ENCODE data around the gene C19orf73.
A peak's percentile ranks its signal among the peaks of the same experiment; 100 is the strongest.
"Not testable (repeated sequence)": the region's sequence is repeated elsewhere in the genome, so short reads cannot be mapped to it uniquely, and the experiment has no call there.

C19orf73 gene

DNA sequence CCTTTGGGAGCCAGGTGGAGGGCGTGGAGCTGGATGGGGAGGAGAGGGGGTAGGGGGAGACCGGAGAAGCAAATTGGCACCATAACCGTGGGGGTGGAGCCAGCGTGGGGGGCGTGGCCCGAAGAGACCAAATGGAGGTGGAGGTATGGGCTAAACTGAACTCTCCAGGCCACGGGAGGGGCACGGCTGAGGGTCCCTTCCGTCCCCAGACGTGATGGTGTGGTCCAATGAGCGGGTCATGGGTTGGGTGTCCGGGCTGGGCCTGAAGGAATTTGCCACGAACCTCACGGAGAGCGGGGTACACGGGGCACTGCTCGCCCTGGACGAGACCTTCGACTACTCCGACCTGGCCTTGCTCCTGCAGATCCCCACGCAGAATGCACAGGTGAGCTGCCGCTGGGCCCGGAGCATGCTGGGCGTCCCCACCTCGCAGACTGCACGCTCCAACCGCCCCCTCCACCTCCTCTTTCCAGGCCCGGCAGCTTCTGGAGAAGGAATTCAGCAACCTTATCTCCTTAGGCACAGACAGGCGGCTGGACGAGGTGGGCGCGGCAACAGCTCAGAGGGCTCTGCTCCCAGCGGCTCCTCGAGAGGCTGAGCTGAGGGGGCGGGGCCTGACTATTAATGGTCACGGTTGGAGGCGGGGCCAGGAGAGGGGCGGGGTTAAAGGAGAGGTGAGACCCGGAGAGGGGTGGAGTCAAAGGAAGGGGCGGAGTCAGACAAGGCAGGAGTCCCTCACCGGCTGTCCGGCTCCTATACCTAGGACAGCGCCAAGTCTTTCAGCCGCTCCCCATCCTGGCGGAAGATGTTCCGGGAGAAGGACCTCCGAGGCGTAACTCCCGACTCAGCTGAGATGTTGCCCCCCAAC is 30.1 kb upstream of the C19orf73 start:
- no peak for DNase-seq

DNA sequence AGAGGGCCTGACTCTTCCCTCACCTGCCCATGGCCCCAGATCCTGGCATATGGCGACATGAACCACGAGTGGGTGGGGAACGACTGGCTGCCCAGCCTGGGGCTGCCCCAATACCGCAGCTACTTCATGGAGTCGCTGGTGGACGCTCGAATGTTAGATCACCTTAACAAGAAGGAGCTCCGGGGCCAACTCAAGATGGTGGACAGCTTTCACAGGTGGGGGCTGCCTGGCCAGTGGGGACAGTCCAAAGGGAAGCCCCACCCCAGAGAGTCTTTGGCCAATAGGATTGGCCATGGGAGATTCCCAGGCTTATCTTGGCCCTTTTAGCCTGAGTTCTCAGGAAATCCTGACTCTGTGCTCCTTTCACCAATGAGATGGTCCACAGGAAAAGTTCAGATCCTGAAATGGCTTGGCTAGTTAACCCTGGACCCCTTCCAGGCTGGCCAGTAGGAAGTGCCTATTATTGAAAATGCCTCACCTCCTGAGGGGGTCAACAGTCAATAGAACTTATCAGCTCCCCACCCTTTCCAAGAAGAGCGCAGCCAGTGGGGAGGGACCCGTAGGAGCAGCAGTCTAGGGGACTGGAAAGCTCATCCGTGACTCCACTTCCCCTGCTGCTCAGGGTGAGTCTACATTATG is 29.2 kb upstream of the C19orf73 start:
- DNase-seq: no peak

DNA sequence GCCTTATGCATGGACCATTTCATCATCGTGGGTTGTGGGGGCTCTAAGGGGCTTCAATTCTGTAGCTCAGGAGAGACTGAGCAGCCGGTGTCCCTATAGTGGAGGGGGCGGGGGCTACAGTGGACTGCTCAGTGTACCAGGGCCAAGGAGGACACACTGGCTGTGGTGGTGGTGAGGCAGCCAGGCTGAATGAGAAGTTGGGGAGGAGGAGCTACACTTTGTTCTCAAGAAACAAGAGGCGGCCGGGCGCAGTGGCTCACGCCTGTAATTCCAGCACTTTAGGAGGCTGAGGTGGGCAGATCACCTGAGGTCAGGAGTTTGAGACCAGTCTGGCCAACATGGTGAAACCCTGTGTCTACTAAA is 27.4 kb upstream of the C19orf73 start:
- not testable (repeated sequence) for DNase-seq

DNA sequence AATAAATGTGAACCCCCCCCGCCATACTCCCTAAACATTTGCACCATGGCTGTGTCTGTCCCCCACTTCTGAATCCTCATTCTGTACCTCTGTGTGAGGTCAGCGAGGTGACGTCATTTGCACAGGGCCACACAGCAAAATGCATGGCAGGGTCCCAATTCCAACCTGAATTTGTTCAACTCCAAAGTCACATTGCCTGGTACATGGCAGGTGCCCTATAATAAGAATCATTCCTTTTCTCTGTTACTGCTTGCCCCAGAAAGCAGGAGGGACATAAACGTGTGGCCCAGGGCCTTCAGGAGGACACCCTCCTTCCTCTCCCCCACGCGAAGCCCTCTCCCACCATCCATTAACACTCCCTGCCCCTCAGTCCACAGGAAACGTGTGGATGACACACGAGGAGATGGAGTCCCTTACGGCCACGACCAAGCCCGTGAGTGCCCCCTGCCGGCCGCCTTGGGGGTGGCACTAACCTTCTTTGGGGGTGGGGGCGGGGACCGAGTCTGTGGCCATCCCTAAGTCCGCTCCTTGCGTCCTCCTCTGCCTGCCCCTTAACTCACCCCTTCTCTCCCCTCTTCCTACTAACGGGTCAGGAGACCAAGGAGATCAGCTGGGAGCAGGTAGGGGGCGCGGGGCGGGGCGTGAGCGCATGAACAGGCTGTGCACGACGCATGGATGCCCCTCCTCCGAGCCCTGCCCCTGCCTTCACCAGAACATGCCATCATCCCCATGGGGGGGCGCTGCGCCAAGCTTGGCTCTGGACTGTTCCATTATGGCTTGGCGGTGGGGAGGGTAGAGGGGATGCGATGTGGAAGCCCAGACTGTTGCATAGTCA is 26.8 kb upstream of the C19orf73 start:
- no peak for DNase-seq

DNA sequence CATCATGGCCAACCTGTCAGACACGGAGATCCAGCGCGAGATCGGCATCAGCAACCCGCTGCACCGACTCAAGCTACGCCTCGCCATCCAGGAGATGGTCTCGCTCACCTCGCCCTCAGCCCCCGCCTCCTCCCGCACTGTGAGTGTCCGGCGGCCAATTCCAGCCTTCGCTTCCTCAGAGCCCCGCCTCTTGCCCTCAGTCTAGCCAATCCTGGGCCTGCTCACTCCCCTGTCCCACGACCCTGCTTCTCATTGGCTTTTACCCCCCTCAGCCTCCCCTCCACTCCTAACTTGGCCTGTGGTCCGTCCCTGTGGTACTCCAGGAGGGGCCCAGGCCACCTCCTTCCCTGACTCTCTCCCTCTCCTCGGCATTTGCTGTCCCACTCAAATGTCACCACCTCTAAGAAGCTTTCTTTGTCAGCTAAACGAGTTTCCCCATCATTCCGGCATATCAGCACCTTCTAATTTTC is 24.0 kb upstream of the C19orf73 start:
- no peak for DNase-seq

DNA sequence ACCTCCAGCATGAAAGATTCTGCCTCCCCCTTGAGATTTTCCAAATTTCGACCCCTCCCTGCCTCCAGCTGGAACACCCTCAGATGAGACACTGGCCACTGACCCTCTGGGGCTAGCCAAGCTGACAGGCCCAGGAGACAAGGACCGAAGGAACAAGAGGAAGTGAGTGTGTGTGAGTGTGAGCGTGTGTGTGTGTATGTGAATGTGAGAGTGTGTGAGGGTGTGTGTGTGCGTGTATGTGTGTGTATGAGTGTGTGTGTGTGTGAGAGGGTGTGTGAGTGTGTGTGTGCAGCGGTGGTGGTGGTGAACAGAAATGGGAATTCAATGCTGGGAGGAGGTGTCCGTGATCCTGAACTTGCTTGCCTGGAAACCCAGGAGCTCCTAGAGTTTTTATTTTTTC is 22.4 kb upstream of the C19orf73 start:
- no peak for DNase-seq

DNA sequence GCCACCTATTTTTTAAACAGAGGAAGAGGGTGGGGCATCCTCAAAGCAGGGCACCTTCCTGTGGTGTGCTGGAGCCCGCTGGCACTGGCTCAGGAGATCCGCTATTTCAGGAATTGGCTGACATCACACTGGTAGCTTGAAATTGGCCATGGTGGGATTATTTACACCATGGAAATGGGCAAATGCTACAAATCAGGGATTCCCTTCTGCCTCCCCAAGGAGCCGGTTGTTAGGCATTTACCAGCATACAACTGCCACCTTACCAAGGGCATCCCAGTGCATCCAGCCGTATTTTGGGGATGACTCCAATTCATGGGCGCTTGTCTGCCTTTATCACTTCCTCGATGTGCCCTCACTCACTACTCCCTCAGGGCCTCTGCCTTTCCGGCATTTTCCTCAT is 22.0 kb upstream of the C19orf73 start:
- DNase-seq: no peak

DNA sequence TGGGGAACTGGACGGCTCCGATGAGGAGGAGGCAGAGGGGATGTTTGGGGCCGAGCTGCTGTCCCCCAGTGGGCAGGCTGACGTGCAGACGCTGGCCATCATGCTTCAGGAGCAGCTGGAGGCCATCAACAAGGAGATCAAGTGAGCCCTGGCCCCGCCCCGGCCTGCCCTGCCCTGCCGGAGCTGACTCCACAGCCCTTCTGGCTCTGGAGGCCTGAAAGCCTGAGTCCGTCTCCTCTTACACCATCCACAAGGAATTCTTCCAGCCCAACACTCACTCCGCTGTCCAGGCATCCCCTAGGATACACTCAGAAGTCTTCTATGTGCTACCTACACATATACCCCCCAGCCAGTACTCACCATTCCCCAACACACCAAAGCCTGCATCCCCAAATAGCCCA is 17.8 kb upstream of the C19orf73 start:
- DNase-seq: no peak

DNA sequence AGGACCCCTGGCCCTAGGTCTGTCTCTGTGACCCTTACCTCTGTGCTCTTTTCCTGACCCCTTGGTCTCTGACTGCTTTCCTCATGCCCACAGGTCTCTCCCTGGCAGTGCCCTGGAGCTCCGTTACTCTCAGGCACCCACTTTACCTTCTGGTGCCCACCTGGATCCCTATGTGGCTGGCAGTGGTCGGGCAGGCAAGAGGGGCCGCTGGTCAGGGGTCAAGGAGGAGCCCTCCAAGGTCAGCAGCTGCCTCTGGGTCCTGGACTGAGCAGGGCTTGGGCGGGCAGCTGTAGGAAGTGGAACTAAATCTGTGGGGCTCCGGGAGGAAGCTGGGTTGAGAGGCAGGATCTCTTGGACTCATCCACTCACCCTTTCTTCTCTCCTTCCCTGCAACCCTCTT is 16.7 kb upstream of the C19orf73 start:
- DNase-seq: no peak

DNA sequence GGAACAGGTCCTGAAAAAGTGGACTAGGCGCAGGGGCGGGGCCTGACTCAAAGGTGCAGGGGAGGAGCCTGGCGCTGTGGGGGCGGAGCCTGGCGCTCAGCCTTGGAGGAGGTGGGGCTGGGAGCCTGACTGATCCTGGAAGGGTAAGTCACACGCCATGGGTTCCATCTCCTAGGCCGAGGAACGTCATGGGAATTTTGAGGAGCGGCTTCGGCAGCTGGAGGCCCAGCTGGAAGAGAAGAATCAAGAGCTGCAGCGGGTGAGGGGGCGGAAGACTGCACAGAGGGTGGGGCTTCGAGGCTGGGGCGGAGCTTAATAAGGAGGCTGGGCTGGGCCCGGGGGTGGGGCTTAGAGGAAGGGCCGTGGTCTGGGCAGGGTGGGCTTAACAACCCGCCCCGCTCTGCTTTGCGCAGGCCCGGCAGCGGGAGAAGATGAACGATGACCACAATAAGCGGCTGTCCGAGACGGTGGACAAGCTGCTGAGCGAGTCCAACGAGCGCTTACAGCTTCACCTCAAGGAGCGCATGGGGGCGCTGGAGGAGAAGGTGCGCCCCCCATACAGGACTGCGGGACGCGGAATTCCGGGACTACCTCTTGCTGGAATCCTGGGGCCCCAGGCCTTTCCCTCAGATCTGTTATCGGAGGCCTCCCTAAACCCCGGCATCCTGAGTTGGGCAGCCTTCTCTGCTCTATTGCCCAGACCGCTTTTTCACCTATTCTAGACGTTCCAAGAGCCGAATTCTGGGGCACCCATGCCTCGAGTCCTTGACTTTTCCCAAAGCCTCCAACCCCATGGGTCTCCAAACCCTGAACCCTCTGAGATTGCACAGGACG is 14.9 kb upstream of the C19orf73 start:
- DNase-seq: no peak

DNA sequence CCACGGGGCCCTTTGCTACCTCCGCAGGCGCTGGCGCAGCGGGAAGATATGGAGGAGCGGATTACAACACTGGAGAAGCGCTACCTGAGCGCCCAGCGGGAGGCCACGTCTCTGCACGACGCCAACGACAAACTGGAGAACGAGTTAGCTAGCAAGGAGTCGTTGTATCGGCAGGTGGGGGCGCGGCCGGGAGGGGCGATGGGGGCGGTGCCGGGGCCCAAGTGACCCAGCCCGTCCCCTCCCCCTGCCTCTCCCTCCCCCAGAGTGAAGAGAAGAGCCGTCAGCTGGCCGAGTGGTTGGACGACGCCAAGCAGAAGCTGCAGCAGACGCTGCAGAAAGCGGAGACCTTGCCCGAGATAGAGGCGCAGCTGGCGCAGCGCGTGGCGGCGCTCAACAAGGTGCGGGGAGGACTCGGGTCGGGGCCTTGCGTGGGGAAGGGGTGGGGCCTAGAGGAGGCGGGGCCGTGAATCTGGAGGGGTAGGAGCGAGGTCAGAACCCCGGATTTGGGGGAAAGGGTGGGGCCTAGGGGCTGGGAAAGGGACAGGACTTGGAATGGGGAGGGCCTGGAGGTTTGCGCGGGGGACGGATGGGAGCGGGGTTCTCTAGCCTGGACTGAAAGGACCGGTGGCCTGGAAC is 14.1 kb upstream of the C19orf73 start:
- no peak for DNase-seq

DNA sequence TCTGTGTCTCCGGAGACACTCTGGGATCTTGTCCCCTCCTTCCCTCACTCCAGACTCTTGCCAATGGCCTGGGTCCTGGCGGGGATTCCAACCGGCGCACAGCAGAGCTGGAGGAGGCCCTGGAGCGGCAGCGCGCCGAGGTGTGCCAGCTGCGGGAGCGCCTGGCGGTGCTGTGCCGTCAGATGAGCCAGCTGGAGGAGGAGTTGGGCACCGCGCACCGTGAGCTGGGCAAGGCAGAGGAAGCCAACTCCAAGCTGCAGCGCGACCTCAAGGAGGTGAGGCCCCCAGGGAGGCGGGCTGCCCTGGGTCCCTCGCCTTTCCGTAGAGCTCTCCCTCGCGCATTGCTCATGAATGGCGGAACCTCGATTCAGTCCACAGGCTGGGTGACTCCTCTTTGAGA is 11.4 kb upstream of the C19orf73 start:
- no peak for DNase-seq

DNA sequence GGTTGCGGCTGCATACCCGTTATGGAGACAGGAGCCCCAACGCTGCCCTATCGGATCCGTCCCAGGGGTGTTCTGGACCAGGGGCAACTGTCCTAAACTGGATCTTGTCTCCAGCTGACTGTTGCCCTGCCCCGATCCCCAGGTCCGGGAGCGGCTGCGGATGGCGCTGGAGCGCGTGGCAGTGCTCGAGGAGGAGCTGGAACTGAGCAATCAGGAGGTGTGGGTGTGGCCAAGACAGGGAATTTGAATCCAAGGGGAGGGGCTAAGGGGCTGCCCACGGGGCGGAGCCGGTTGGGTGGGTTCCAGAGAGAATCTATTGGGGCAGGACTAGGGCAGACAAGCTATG is 10.3 kb upstream of the C19orf73 start:
- DNase-seq: no peak

DNA sequence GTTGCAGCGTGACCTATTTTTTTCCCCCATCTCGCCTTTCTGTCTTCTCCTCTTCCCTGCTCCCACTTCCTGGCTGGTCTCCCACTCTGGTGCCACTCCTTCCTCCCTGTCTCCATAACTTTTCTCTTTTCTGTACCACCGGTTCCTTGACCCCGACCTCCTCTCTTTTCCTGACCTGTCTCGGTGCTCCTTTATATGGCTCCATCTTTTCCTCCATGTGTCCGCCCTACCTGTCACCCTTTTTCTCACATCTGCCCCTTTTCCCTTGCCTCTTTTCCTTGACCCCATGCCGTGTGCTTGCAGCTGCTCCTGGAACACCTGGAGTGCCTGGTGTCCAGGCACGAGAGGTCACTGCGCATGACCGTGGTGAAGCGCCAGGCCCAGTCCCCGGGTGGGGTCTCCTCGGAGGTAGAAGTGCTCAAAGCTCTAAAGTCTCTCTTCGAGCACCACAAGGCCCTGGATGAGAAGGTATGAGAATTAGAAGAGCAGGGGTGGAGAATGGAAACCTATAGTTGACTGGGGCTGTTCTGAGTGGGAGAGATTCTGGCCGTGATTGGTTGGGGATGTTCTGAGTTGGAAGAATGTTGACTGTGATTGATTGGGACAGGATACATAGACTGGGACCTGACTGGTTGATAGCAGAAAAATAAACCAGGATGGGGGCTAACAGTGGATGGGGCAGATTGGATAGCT is 9.7 kb upstream of the C19orf73 start:
- DNase-seq: no peak

DNA sequence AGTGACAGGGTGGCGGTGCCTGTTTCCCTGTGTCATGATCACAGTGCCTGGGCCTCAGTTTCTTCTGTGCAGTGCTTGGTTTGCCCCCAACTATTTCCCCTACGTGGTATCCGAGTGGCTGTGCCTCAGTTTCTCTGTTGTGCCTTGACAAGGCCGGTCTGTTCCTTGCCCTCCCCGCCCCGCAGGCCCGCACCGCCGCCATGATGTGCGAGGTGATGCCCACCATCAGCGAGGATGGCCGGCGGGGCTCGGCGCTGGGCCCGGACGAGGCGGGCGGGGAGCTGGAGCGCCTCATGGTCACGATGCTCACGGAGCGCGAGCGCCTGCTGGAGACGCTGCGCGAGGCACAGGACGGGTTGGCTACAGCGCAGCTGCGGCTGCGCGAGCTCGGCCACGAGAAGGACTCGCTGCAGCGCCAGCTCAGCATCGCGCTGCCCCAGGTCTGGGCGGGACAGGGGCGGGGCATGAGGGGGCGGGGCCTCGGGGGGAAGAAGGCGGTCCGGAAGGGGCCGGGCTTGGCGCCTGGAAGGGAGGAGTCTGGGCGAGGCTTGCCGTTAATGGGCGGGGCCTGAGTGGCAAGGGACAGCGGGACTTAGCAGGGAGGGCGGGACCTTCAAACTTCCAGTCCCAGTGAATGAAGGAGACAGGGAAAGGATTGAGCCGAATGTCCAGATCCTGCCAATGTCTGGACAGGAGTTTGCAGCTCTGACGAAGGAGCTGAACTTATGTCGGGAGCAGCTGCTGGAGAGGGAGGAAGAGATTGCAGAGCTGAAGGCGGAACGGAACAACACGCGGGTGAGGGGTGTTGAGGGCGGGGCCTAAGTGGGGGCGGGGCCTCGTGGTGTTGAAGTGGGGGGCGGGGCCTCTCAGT is 9.0 kb upstream of the C19orf73 start:
- DNase-seq: peak; percentile 72

DNA sequence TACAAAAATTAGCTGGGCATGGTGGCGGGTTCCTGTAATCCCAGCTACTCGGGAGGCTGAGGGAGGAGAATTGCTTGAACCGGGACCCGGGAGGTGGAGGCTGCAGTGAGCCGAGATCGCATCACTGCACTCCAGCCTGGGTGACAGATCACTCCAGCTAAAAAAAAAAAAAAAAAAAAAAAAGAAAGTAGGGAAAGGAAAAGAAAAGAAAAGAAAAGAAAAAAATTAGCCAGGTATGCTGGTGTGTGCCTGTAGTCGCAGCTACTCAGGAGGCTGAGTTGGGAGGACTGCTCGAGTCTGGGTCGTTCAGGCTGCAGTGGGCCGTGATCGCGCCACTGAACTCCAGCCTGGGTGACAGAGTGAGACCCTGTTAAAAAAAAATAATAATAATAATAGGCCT is 8.3 kb upstream of the C19orf73 start:
- not testable (repeated sequence) for DNase-seq

DNA sequence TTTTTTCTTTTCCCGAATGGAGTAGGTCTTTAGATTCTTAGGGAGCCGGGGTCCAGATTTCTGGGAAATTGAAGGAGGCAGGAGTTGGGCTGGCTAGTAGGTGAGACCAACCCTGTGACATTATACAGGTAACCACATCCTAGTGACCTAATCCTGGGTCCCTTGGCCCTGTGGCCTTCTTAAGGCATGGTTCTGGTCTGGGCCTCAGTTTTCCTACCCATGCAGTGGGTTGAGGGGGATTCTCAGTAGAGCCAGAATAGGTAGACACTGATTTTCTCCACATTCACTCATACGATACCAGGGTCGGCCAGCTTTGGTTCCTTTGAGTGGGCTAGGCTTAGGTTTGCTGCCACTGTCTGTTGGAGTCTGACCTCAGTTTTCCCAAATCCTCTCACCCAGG is 7.6 kb upstream of the C19orf73 start:
- no peak for DNase-seq

DNA sequence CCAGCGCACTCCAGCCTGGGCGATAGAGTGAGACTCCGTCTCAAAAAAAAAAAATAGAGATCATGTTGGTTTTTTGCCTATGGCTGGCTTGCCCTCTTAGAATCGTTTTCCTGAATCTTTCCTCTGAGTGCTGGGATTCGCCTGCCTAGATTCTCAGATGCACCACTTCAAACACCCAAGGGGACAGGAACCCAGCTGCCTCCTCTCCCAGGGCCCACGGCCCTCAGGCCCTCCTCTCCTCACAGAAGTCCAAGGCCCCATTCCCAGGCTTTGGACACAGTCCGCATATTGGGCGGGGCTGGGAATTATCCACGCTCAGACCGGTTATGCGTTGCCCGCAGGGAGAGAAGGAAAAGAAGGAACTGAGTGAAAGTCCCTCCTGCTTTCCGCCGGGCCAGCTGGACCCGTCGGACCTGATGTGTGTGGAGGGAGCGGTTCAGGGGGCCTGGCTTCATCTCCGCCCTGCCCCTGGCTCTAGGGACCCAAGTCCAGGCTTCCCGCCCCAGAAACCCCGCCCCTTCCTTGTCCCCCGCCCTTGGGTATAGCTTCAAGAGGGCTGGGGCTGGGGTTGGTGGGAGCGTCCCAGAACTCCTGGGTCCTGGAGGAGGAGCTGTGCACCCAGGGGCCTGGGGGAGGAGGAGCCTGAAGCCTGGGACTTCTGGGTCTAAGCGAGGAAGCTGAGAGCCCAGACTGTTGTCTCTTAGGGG is 6.2 kb upstream of the C19orf73 start:
- DNase-seq: no peak

DNA sequence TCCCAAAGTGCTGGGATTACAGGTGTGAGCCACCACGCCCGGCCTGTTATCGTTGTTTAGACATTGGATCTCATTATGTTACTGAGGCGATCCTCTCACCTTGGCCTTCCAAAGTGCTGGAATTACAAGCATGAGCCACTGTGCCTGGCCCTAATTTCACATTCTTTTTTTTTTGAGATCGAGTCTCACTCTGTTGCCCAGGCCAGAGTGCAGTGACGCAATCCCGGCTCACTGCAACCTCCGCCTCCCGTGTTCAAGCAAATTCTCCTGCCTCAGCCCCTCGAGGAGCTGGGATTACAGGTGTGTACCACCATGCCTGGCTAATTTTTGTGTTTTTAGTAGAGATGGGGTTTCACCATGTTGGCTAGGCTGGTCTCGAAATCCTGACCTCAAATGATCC is 4.3 kb upstream of the C19orf73 start:
- not testable (repeated sequence) for DNase-seq

DNA sequence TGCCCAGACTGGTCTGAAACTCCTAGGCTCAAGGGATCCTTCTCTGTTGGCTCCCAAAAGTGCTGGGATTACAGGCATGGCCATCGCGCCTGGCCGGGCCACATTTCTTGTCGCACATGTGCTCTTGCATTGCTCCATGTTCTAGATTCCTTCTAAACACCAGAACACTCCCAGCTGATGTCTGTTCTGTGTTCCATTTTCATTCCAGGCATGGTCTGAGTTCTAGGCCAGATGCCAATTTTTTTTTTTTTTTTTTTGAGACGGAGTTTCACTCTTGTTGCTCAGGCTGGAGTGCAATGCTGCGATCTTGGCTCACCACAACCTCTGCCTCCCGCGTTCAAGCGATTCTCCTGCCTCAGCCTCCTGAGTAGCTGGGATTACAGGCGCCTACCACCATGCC is 2.9 kb upstream of the C19orf73 start:
- DNase-seq: not testable (repeated sequence)
